Smooth muscle cell of the umbilical artery (primary cell): ENCODE data around the gene AKR1C3. TPM values are rescaled to one million over a fixed set of nuclear protein-coding genes. Genes with fewer than 3 reads are reported as not detected.

Experiments used
- total RNA-seq: library from RNA; depleted of rRNA; stranded (reverse); fragments of >200 nt; gene quantifications from 2 replicates; pipeline ENCODE4 v1.2.3, GENCODE V29; 2014

AKR1C3 gene
- total RNA-seq, result 1.2 TPM in 2 replicates

GRCh38 chr10:5094265-5095205, at the start of gene AKR1C3:
AKR1C3 (plus strand) TSS chr10:5094414; CDS start chr10:5094445, 31 bp downstream.

Other genes starting within 250 kb of the AKR1C3 start
- gene AKR1C1, start 131.0 kb upstream of the AKR1C3 start, total RNA-seq, result 6.8 and 8.3 TPM in 2 replicates
- gene AKR1C2, start 90.6 kb upstream of the AKR1C3 start, total RNA-seq, result 1.2 and 1.7 TPM in 2 replicates
- gene AKR1C8, start 90.7 kb downstream of the AKR1C3 start, total RNA-seq, result not detected in 2 replicates
- not detected in 2 replicates for gene AKR1C4, start 102.4 kb downstream of the AKR1C3 start, total RNA-seq